Superior temporal gyrus (tissue), 1 donor: ENCODE results near the gene GNB2.

ENCODE experiments used
- DNase-seq: peaks from one replicate; pipeline ENCODE4 v3.0.0-alpha.2; 2016; ENCODE audit errors: extremely low spot score

Gene GNB2

DNA sequence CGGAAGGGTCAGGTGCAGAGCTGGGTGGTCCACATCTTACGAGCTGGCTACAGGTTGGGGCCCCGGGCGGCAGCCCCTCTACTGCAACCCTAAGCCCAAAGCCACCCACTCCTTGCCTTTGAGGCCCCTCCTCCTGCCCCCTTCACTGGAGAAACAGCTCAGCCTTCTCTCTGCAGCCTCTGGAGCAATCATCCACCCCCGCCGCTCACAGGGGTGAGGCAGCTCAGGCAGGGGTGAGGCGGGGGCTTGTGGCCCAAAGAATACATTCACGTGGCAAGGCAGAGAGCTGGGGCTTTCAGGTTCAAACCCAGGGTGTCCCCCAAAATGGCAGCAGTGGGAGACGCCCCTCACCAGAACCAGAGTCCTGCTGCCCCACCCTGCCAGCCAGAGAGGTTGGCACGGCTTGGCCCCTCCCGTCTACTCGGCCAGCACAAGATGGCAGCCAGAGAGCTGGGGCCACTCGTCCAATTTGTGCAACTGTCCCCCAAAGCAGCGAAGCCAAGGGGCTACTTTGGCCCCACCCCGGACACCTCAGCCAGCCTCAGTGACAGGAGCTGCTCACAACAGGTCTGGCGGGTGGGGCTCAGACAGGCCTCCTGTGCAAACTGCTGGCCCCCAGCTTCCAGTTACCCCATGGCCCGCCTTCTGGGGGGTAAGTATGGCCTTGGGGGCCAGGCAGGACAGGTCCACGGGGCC, 7.2 kb downstream of the GNB2 start:
- DNase-seq: no peak

DNA sequence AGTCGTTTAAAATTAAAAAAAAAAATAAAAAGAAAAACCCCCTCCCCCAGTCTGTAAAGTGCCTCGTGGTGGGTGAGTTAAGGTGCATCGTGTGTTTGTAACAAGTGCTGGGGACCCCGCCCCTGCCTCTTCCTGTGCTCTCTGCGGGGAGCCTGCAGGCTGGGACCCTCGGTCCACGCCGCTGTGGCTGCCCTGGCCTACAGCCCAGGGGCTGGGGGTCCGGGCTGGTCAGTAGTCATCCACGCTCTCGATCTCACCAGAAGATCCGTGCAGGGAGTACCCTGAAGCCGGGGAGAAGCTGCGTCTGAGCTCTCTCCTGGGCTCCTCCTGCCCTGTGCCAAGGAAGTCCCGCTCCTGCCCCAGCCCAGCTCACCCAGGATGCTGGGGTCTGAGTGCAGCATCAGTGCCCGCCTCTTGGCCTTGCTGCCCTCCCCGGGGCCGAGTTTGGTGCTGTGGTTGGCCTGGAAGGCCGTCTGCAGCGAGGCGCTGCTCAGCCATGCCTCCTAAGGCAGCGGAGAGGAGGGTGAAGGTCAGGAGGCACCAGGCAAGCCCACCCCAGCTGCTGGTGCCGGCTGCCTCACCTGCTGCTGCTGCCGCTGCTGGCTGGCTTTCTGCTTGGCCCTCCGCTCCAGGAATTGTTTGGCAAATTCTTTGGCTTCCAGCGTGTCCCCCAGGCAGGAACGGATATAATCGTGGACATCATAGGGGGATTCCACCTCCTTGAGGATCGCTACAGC, 8.1 kb downstream of the GNB2 start:
- DNase-seq: no peak

DNA sequence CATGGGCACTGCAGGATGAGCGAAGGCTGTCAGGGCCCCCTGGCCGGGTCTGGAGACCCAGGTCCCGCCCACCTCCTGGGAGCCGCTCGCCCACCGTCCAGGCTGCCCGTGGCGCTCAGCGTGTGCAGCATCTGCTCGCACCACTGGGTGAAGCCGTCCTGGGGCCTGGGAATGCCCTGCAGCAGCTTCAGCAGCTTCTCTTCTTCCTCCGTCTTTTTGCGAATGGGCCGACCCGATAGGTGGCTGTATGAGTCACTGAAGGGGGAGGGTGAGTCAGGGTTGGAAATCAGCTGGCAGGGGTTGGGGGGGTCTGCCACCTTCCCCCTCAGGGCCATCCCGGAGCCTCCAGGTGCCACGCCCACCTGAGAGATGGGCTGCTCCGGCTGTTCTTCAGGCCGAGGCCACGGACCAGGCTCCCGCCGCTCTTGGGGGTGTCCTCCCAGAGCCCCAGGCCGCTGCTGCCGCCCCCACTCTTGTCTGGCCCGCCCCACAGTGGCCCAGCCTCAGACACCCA, 8.7 kb downstream of the GNB2 start:
- DNase-seq: no peak

DNA sequence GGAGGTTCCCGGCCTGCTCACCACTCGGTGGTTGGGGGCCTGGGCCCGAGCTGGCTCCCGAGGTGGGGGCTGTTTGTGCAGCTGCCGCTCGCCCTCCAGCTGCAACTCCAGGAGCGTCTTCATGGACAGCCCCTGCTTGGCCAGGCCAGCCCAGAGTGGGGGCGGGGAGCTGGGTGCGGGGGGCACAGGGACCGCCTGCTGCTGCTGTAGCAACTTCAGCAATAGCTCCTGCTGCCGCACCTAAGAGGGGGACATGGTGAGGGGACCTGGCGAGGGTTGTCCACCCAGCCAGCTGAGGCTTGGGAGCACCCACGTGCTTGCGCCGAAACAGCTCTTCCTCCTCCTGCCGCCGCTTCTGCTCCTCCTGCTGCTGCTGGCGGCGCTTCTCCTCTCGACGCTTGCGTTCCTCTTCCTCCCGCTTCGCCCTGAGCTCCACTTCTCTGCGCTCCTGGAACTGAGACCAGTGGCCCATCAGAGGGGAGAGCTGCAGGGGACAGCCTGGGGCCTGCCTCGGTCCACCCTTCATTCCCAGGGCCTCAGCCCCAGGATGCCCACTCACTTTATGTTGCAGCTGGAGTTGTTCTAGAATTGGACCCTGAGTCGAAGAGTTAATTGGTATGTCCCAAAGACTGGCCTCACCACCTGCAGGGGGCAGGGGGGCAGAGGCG, 9.6 kb downstream of the GNB2 start:
- DNase-seq: no peak

DNA sequence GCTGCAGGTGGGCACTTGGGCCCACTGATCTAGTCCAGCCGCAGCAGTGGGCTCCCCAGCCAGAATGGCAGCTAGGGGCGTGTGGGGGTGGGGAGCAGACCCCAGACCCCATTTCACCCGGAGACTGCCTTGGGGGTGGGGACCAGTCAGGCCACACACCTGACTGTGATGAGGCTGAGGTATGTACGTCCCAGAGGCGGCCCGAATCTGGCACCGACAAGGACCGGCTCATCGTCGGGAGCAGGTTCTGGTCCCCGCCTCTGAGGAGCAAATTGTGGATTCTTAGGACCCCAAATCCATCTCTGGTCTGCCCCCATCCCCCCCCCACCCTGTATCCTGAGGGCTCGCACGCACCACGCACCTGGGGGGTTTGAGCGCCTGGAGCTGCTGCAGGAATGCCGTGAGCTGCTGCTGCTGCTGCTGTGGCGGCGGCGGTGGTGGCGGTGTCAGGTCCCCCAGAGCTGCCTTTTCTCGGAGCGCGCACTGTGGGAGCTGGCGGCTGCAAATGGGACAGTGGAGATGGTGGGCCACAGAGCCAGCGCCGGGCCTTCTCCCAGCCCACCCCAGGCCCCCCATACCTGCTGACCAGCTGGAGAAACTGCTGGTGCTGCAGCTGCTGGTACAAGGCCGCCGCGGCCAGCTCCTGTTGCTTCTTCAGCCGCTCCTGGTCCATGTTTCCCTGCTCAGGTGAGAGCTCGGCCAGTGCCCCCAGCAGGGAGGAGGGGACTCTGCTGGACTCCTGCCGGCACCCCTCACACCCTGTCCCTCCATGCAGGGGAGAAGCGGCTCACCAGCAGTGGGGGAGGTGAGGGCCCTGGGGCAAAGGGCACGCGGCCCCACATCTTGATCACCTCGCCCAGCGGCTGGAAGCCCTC, 10.4 kb downstream of the GNB2 start:
- no peak for DNase-seq

DNA sequence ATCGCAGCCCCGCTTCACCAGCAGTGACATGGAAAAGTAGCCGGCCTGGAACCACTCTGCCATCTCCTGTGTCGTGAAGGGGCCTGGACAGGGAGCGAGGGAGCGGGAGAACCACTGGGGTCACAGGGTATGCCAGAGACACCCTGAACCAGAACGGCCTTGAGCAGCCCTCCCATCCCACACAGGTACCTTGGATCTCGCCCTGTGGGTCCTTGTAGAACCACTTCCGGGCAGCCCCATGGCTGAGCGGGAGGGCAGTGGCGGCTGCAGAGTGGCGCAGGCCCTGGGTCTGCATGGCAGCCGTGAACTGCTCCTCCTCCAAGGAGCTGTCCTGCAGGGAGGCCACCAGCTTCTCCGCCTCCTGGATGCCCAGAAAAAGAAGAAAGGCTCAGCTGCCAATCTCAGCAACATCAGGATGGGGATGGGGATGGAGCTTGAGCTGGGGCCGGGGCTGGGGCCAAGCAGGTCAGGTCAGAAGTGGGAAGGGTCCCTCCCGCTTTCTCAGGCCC, 11.0 kb downstream of the GNB2 start:
- no peak for DNase-seq

DNA sequence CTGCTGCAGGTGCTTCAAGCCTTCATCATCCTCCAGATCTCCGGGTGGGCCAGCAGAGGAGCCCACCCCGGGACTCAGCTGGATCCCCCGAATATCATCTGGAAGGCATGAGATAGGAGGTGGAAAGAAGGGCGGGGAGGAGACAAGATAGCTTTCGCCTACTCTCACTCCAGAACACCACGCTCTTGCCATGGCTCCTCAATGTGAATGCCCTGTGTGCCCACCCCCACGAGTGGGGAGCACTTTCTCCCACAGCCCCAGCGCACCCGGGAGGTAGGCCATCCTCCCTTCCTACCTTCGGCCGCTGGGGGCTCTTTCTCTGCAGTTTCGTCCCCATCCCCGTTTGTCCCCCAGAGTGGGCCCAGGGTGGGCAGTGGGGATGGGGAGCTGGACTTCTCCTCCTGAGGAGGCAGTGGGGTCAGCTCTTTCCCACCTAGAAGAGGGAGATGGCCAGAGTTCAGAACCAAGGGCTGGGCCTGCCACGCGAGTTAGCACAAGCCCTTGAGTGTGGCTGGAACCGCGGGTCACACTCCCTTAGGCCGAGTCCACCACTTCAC, 11.6 kb downstream of the GNB2 start:
- no peak for DNase-seq

DNA sequence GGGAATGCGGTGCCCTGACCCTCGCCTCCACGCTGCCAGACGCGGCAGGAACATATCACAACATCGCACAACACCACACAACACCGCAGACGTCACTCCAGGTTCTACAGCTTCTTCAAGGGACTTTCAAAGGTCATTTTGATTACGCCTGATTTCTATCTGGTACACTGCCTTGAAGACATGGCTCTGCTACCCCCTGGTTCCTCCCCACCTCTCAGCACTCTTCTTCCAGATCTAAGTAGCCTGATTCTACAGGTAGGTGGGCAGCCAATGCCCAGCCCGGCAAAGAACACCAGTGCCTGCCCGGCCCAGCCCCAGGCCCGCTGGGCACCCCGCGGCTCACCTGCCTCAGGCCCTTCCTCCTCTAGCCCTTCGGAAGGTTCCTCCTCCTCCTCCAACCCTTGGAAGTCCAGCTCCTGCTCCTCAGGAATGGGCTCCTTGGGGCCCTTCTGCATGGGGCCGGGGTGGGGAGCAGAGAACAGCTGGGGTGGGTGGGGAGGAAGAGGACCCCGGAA, 12.1 kb downstream of the GNB2 start:
- DNase-seq: no peak

DNA sequence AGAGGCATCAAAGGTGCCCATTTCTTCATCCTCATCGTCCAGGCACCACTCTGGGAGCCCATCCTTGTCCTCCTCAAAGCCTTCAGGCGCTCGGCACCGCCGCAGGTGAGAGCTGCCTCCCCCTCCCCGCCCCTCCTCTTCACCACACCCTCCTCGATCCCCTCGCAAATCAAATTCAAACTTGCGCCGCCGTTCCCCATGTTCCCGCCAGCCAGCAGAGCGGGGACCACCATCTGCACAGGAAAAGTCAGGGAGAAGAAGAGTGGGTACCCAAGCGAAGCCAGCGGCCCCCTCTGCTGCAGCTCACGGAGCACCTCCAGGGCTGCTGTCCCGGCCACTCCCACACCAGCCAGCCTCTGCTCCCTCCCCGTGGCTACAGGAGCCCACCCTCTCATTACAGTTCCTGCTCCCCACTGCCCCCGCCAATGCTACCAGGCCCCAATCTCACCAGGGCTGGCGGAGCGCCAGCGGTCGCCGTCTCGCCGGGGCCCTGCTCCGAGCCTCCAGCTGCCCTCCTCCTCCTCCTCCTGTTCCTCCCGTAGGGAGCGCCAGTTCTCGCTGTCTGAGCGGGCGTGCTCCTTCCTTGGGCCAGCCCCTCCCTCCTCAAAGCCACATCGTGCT, 12.8 kb downstream of the GNB2 start:
- DNase-seq: no peak

DNA sequence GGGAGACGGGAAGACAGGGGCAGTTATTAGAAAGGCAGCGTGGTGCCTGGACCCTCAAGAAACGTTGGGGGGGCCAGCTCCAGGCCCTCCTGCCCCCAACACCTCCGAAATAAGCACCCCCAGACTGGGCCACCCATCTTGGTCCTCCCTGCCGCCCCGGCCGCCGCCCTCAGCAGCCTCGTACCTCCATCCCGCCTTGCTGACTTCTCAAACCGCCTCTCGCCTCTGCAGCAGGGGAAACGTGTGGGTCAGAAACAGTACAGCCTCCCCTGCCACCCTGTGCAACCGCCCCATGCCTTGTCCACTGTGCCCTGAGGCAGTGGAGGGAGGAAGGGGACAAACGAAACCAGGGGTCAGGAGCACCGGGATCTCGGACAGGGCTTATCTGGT, 13.3 kb downstream of the GNB2 start:
- no peak for DNase-seq

DNA sequence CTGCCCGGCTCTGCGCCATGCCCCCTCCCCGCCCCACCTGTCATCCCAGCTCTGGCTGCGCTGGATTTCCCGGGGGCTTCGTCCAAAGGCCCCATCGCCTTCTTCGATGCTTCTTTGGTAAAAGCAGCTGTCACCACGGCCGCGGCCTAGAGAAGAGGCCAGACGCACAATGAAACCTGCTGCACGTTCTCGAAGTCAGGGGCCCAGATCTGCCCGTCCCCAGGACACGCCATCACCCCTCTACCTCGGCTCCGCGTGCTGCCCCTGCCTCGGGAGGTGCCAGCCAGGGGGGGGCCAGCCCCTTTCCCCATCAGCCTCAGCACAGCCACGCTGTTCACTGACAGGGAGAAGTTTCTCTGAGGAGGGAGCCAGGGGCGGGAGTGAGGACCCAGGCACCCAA, 13.7 kb downstream of the GNB2 start:
- no peak for DNase-seq

DNA sequence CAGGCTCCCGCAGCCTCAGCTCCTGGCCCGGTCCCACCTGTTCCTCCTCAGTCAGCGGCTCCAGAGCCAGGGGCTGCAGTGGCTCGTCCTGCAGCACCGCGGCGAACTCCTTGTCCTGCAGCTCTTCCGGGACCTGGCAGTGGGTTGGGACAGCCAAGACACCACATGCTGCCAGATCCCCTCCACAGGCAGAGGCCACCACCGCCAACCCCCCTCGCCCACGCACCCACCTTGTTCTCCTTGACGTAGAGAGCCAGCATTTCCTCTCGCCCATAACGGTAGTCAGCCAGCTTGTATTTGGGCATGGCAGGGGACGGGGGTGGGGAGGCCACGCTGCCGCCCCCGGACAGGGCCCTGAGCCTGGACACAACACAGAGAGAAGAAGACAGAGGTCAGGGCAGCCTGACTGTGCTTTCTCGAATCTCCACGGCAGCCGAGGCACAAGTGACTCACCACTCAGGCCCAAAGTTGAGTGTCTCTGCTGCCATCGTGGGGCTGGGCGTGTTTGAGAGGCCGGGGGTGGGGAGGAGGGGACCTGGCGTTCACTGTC, 14.3 kb downstream of the GNB2 start:
- DNase-seq: no peak

DNA sequence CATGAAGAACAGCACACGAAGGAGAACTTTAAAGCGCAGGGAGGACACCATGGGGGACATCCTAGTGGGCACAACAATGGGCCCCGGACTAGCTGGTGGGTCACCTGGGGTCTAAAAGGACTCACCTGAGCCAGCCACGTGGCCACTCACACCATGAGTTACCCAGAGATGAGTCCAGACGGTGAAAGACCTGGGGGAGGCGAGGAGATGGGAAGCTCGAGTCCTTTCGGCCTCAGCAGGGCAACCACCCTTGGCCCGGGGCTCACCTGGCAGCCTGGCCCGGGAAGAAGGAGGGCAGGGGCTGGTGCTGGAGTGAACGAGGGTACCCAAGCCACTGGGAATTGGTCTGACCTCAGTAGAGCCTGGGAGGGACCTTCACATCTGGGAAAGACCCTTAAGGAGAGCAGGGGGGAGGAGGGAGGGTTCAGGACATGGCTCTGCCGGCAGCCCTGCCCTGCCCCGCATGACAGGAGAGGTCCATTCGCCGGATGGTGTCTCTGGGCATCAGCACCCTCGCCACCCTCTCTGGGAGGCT, 14.9 kb downstream of the GNB2 start:
- DNase-seq: no peak

DNA sequence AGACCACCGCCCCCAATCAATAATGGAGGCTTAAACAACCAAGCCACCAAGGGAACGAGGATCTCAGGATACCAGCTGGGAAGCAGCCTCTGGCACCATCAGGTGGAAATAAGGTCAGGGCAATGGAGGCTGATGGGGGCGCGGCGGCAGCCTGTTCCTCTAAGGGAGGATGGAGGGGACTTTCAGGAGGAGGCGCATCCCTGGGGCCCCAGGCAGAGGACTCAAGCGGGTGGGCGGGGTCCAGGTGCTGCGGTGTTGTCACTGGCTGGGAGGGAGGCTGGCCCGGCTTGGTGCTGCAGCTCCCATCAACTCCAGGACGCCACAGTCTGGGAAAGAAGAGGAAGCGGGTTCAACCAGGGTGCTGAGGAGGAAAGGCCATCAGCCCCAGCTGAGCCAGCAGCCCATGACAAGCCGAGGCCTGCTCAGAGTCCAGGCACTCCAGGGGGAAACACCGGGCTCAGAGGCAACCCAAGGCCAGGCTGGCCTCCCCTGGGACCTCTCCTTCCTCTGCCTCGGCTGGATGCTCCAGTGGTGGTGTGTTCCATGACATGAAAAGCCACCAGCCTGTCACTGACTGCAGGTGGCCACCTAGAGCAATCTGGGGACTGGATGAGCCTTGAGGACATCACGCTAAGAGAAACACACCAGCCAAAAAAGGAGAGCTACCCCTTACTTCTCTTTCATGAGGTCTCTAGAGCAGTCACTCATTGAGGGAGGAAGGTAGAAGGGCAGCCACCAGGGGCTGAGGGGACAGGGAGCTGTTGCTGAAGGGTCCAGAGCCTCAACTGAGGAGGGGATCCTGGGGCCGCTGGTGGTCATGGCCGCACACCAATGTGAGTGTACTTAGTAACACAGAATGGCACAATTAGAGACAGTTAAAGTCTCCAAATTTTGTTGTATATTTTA, 15.9 kb downstream of the GNB2 start:
- no peak for DNase-seq

DNA sequence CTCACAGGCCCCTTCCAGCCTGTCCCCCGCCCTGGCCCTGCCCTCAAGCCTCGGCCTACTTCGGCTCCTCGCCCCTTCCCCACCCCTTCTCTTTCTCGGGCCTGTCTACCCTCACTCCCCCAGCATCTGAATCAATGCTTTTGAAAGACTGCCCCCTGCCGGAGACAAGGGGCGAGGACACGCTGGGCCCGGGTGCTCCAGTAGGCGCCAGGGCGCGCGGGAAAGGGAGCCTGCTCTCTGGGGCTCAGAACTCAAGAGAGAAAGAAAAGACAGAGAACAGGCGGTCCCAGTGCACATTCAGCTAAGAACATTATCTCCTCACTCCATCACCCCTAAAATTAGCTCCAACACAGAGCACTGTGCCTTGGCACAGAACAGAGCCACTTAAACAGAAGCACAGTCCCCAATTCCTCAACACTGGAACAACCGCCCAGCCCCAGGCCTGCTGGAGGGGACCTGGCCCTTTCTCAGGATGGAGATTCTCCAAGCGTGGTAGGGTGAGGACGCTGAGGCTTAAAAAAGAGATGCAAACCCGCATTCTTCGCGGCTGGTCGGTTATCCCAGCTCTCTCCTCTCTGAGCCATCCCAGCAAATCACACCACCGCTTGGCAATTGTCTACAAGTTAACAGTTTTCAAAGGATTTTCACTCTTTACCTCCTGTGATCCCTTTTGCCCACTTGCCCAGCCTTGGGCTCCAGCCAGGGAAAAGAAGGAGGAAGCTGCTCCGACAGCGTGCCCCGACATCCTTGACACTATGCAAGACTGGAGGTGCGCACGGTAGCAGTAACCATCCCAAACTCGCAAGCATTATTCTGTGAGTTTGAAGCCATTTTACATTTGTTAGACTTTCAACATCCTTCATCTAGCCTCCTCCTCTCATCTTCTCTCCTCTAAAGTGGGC, 18.4 kb downstream of the GNB2 start:
- DNase-seq: peak; percentile 91

DNA sequence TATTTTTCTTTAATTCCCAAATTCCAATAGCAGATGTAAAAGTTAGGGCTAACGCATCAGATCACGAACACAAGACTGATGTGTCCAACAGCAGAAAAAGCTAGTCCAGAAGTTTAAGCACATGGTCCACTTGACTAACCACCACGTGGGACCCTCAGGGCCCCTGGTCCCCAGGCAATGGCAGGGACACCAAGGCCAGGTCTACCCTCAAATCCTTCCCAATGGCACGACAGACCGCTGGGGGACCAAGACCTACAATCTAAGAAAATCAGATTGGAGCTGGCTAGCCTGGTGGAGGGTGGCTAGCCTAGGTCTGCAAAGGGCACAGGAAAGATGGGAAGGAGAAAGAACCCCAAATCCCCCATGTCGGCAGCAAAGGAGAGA, 19.0 kb downstream of the GNB2 start:
- DNase-seq: peak; percentile 8

DNA sequence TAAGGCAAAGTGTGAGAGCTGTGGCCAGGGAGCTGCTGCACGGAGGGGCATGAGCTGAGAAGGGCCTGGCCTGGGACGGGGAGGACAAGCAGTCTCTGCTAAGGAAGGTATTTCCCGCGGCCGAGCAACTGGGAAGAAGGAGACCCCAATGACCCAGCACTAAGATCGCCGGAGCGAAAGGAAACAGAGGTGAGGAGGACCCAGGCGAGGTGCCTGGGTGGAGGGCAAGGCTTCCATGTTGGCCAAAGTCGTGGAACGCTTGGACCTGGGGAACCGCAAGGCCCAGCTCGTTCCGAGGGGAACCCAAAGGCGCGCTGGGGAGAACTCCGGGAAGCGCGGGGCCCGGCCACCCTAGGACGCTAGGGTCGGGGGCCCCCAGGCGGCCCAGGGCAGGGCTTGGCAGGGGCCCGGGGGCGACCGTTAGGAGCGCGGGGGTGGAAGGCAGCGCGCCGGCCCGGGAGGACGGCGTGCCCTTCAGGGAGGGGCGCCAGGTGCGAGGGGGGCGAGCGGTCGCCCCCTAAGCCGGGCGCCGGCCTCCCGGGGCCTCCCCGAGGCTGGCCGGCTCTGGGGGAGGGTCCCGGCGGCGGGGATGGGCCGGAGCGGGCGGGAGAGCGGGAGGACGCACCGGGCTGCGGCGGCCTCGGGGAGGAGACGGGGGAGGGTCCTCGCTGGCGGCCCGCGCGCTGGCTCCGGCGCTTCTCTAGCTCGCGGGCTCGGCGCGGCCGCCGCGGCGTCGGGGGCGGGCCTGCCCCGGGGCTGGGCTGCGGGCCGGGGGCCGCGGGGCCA, 20.0 kb downstream of the GNB2 start:
- DNase-seq: no peak
